Measurements from ENCODE around the gene ASRGL1.

- TF ChIP-seq CTCF (IDR thresholded peaks at IDR 0.05) (no peak), POLR2A (IDR thresholded peaks at IDR 0.05) (no peak)
These were observed 51.8 kb downstream of the ASRGL1 start for GRCh38 chr11:62388999-62389398.
